ENCODE results near the gene ABAT. TPM values are rescaled to one million over a fixed set of nuclear protein-coding genes. Genes with fewer than 3 reads are reported as not detected.

ABAT gene
- total and polyA plus RNA-seq, 7 donors: 0.55 to 1.7 (median 0.79) TPM

DNA sequence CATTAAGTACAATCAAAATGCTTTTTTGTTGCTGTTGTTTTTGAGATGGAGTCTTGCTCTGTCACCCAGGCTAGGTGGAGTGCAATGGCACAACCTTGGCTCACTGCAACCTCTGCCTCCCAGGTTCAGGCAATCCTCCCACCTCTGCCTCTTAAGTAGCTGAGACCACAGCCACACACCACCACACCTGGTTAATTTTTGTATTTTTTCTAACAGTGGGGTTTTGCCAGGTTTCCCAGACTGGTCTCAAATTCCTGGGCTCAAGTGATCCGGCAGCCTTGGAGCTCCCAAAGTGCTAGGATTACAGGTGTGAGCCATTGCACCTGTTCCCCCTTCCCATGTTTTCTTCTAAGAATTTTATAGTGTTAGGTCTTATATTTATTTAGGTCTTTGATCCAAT, 4.9 kb upstream of the ABAT start:
- ATAC-seq (no peak), DNase-seq (no peak)
- H3K27ac ChIP-seq: no peak overlapping the region
- intact Hi-C loops (cut with DNase I): loop anchor here in 1 of 2 donors (10.0 kb wide), 1 partner anchor 125 kb away; the partner anchor contains the start of genes PMM2 and TMEM186
- no peaks in the 10 kb centered on the region for H3K9me3 ChIP-seq
- no peak overlapping the region for H3K4me3 ChIP-seq
- TF ChIP-seq, protein P1, sequence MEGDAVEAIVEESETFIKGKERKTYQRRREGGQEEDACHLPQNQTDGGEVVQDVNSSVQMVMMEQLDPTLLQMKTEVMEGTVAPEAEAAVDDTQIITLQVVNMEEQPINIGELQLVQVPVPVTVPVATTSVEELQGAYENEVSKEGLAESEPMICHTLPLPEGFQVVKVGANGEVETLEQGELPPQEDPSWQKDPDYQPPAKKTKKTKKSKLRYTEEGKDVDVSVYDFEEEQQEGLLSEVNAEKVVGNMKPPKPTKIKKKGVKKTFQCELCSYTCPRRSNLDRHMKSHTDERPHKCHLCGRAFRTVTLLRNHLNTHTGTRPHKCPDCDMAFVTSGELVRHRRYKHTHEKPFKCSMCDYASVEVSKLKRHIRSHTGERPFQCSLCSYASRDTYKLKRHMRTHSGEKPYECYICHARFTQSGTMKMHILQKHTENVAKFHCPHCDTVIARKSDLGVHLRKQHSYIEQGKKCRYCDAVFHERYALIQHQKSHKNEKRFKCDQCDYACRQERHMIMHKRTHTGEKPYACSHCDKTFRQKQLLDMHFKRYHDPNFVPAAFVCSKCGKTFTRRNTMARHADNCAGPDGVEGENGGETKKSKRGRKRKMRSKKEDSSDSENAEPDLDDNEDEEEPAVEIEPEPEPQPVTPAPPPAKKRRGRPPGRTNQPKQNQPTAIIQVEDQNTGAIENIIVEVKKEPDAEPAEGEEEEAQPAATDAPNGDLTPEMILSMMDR (IDR thresholded peaks at IDR 0.05): no peak
- no peaks in the 10 kb centered on the region for H3K27me3 ChIP-seq (ENCODE audit: insufficient read depth in 3 of 3, low read length in 2 of 3)
- WGBS, 3 donors: 26 to 75% (median 49%) methylated on average over 1 of the region's 1 CpG
- no peaks in the 10 kb centered on the region for H3K4me1 ChIP-seq
- H3K36me3 ChIP-seq (ENCODE audit: insufficient read depth in 1 of 2, low read depth in 1 of 2): peaks cover 0 to 25% of the 10 kb centered on the region in 2 donors

DNA sequence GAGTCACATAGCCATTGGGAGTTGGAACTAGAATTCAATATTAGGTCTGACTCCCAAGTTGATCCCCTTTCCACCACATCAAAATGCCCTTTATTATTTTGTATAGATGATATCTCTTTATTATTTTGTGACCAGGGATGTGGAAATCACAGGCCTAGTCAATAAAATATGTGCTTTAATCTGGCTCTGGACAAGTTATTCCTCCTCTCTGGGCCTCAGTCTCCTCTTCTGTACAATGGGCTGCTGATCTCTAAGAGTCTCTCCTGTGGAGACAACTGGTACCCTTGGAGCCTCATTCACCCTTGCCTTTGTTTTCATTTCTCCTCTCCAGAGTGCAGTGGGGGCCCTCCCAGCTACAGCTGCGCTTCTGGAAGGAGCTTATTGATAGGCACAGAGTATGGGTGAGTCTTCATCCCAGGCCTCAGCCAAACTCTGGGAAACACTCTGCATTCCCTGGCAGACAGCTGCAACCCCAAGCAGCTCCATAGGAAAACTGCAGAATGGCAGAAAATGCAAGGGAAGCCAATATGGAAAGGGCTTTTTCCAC, 4.3 kb upstream of the ABAT start:
- WGBS, 3 donors: 76 to 87% (median 78%) methylated on average over 1 of the region's 1 CpG
- TF ChIP-seq, protein P1 (IDR thresholded peaks at IDR 0.05): no peak
- ATAC-seq (no peak), DNase-seq (no peak)
- Histone ChIP-seq H3K9me3 (no peaks in the 10 kb centered on the region), H3K27ac (no peak overlapping the region), H3K36me3 (ENCODE audit: insufficient read depth in 1 of 2, low read depth in 1 of 2) (peaks cover 0 to 19% of the 10 kb centered on the region in 2 donors), H3K27me3 (ENCODE audit: insufficient read depth in 3 of 3, low read length in 2 of 3) (no peaks in the 10 kb centered on the region), H3K4me3 (no peak overlapping the region), H3K4me1 (peaks cover 5% of the 10 kb centered on the region)
- intact Hi-C loops (cut with DNase I): loop anchor here in 1 of 2 donors (5.0 kb wide), 1 partner anchor 127 kb away; the partner anchor contains the start of genes PMM2 and TMEM186

DNA sequence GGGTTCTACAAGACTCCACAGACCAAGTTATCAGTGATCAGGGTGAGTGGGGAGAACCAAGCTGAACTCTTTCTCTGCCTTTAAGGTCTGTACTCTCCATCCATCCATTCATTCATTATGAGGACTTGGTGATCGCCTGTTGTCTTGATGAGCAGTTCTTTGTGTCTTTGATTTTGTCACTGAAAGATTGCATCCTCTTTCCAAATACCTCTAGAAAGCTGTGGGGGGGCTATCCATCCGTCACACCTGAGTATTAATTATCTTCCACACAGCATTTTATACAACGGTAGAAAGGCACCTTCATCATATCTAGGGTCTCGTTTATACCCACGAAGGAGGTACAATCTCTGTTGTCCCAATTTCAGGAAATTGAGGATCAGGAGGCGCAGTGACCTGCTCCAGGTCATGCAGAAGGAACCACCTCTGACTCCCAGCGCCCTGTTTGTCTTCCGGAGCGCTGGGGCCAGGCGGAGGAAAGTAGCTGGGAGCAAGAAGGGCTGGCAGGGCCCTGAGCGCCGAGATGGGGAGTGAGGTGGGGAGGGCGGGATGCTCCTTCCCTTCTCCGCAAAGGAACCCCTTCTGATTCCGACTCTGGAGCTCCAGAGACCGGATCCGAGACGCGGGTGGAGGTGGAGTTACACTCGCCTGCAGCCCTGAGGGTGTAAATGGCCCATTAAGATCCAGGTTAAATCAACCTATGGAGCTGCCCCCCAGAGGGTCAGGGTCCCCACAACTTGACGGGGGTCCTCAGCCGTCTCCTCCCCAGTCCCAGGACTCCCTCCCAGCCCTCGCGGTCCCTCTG, 605 bp upstream of the ABAT start:
- H3K4me3 ChIP-seq: peak overlapping the region; percentile 76
- no peaks in the 10 kb centered on the region for H3K9me3 ChIP-seq
- no peak overlapping the region for H3K27ac ChIP-seq
- ATAC-seq (peak in 3 of 4 donors; percentile 55 to 74 (median 64)), DNase-seq (no peak)
- intact Hi-C loops (cut with DNase I): loop anchor here in 1 of 2 donors (5.0 kb wide), 1 partner anchor 123 kb away; the partner anchor contains the start of genes PMM2 and TMEM186
- no peaks in the 10 kb centered on the region for H3K27me3 ChIP-seq (ENCODE audit: insufficient read depth in 3 of 3, low read length in 2 of 3)
- H3K4me1 ChIP-seq: peaks cover 5% of the 10 kb centered on the region
- 16 to 24% (median 18%) methylated on average over 18 to 24 of the region's 24 CpGs for WGBS, 3 donors
- TF ChIP-seq, protein P1 (IDR thresholded peaks at IDR 0.05): no peak
- H3K36me3 ChIP-seq (ENCODE audit: insufficient read depth in 1 of 2, low read depth in 1 of 2): no peaks in the 10 kb centered on the region

DNA sequence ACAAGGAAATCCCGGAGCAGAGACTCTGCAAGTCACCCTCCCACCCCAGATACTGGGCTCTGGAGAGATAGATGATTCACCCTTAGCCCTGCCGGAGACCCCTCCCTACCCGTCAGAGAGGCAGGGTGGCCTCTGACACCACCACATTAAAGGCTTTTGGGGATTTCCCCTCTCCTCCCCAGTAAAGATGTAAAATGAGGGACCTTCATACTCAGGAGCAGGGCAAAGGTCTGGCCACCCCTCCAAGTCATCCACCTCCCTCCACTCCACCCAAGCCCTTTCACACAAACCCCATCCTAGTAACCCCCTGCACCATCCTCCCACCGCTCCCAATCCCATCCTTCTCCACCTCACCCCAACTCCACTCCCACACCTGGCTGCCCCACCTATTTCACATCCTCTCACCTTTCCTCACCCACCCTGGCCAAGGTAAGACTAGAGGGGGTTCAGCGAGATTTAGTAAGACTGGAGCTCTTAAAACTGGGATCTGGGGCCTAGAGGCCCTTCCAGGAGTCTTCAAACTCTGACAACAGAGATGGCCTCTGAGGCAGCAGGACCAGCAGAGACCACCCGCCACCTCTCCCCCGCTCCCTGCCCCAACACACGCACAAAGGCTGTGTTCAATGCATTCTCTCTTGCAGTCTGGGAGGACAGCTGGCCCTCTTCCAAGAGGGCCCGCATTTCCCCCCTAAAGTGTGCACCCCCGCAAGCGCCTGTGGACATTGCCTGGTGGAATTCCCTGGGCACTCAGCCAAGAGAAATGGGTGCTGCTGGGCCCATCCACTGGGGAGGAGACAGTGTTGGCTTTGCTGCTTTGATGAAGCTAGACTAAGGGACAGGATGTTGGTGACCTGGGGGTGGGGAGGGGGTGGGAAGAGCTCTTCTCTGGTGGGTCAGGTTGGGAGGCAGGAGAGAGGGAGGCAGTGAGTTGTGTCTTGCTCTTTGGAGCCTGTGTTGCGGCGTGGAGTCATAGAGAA, 1.1 kb downstream of the ABAT start:
- DNase-seq (no peak), ATAC-seq (no peak)
- 70 to 80% (median 70%) methylated on average over 11 to 13 of the region's 13 CpGs for WGBS, 3 donors

More for the DNA sequence above, 1.1 kb downstream of the ABAT start:
- Histone ChIP-seq H3K36me3 (ENCODE audit: insufficient read depth in 1 of 2, low read depth in 1 of 2) (no peaks in the 10 kb centered on the region), H3K27ac (no peak overlapping the region), H3K4me1 (peaks cover 5% of the 10 kb centered on the region), H3K27me3 (ENCODE audit: insufficient read depth in 3 of 3, low read length in 2 of 3) (no peaks in the 10 kb centered on the region), H3K9me3 (no peaks in the 10 kb centered on the region), H3K4me3 (peak overlapping the region; percentile 76)
- intact Hi-C loops (cut with DNase I): no loop called here
- TF ChIP-seq, protein P1 (IDR thresholded peaks at IDR 0.05): no peak
